Measurements from ENCODE around the gene GLRA1.

DNA sequence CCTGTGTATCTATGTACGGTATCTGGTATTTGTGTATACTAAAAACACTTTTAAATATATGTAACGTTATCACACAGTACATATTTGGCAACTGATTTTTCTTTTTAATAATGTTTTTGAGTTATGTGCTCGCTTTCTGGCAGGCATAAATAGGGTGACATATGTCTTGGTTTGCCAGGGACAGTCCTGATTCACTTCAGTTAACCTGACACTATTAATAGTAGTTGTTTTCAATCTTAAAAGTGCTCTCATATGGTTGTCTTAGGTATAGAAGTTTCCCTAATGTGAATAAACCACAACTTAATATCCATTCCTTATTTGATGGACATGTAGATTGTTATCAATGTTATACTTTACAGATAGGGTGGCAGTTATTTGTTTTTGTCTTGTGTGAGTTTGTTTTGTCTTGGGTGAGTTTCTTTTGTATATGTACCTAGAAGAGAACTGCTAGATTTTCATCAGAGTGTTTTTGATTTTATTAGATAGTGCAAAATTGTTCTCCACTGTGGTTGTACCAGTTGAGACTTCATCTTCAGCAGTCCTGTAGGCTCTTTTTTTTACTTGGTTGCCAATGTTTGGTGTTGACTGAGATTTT, 145.0 kb downstream of the GLRA1 start:
- TF ChIP-seq TARDBP (IDR thresholded peaks at IDR 0.05) (no peak), L3MBTL2 (conservative IDR thresholded peaks at IDR 0.05) (no peak), LEF1 (IDR thresholded peaks at IDR 0.05; ENCODE audit: borderline replicate concordance) (no peak), FOXM1 (IDR thresholded peaks at IDR 0.05; ENCODE audit: borderline replicate concordance) (no peak), ARNT (IDR thresholded peaks at IDR 0.05) (no peak), SP1 (IDR thresholded peaks at IDR 0.05) (no peak), ELF4 (IDR thresholded peaks at IDR 0.05) (no peak), BHLHE40 (IDR thresholded peaks at IDR 0.05; ENCODE audit: borderline replicate concordance) (no peak), CTBP1 (IDR thresholded peaks at IDR 0.05; ENCODE audit: borderline replicate concordance) (no peak), NFRKB (IDR thresholded peaks at IDR 0.05) (no peak), HDGF (IDR thresholded peaks at IDR 0.05; ENCODE audit: borderline replicate concordance) (no peak), ZNF384 (IDR thresholded peaks at IDR 0.05) (no peak)

All from HEK293T (cell line).